ENCODE data around the gene ARHGAP8.

DNA sequence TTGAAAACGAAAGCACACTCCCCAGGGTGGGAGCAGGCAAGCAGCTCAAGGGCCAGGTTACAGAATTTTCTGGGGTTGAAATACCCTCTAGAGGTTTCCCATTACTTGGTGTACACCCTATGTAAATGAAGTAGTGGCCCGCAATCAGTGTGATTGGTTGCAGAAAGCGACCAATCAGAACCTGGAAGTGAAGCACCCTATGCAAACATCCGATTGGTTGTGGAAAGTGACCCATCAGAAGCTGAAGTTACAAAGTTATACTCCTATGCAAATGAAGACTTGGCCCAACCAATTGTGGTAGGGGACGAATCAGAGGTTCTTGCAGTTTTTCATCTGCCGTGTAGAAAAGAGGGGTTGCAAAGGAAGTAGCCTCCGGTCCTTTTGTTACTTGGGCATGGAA, 31.2 kb upstream of the ARHGAP8 start:
- TF ChIP-seq EP300 (IDR thresholded peaks at IDR 0.05) (no peak), POLR2A (IDR thresholded peaks at IDR 0.05) (no peak)
- TF ChIP-seq, protein P1, sequence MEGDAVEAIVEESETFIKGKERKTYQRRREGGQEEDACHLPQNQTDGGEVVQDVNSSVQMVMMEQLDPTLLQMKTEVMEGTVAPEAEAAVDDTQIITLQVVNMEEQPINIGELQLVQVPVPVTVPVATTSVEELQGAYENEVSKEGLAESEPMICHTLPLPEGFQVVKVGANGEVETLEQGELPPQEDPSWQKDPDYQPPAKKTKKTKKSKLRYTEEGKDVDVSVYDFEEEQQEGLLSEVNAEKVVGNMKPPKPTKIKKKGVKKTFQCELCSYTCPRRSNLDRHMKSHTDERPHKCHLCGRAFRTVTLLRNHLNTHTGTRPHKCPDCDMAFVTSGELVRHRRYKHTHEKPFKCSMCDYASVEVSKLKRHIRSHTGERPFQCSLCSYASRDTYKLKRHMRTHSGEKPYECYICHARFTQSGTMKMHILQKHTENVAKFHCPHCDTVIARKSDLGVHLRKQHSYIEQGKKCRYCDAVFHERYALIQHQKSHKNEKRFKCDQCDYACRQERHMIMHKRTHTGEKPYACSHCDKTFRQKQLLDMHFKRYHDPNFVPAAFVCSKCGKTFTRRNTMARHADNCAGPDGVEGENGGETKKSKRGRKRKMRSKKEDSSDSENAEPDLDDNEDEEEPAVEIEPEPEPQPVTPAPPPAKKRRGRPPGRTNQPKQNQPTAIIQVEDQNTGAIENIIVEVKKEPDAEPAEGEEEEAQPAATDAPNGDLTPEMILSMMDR (IDR thresholded peaks at IDR 0.05), result no peak

All from tibial nerve (tissue), 4 donors.